HG02973 (cell line): Measurements from ENCODE around the gene VEZF1.

Experiments
- ATAC-seq: cut with Tn5 transposase; IDR thresholded peaks from one replicate; pipeline ENCODE4 v1.9.1; 2021; ENCODE audit warnings: moderate library complexity; ENCODE audit not compliant: unreplicated experiment

Gene VEZF1

DNA sequence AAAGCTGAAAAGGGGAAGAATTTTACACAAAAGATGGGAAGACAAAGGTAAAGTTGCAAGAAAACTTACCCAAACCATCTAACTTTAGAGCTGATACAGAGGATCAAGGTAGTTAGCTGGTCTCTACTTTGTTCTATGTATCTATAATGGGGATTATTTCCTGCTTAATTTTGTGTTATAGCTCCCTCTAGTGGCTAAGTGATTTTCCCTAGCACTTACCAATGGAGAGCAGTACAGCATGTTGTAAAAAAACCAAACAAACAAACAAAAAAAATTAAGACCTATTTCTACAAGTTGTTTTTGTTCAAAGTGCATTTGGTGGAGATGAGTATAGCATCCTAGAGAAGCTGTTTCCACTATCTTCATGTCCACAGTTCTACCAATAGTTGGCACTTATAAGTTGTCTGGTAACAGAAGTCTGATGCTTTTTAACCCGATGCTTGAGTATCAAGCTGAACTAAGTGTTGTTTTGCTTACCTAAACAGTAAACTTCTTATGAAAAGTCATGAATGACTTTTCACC lies 11.5 kb upstream of the VEZF1 start:
- no peak for ATAC-seq

DNA sequence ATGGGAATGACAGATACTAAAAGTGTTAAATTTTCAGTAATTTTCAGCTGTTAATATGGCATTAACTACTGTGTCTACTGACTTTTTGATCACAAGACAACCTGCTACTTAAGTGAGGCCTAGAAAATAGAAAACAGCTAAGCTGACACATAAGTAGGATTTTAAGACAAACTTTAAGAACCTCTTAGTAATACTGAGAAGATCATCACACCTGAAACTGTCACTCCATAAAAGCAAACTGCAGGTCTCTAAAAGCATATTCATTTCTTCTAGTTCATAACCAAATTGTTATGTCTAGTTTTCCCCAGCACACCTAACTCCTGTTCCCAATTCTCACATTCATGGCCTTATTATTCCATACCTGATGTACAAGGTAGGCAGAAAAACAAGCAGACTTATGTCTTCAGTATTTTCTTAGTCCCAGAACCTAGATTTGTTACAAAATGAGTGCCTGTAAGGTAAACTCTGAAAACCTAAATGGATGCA lies 11.0 kb upstream of the VEZF1 start:
- ATAC-seq: no peak

DNA sequence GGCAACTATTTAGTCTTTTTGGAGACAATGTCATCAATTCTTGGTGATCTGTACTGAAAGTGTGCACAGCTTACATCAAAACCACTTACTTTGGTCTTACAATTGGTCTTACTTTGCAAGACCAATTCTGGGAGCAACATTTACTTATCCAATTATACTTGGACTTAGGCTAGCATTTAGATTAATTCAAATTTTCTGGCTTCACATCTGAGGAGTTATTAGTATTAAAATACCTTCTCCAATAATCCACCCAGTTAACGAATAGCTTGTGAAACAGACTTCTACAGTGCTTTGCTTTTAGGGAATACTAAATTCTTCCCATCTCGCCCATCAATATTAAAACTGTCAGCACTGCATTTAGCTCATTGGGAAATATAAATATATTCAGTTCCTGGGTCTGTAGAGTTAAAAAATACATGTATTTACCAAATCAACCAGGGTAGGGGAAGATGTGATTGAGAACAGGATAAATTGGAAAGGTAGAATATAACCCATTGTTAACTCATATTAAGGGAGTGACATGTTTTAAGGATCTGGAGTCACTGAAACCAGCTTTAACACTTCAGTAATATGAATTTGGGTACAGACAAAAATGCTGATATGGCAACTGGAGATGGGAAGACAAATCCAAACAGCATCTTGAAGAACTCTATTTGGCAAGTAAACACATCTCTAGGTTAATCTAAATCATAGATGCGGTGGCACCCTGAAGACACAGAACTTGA lies 9.2 kb upstream of the VEZF1 start:
- no peak for ATAC-seq

DNA sequence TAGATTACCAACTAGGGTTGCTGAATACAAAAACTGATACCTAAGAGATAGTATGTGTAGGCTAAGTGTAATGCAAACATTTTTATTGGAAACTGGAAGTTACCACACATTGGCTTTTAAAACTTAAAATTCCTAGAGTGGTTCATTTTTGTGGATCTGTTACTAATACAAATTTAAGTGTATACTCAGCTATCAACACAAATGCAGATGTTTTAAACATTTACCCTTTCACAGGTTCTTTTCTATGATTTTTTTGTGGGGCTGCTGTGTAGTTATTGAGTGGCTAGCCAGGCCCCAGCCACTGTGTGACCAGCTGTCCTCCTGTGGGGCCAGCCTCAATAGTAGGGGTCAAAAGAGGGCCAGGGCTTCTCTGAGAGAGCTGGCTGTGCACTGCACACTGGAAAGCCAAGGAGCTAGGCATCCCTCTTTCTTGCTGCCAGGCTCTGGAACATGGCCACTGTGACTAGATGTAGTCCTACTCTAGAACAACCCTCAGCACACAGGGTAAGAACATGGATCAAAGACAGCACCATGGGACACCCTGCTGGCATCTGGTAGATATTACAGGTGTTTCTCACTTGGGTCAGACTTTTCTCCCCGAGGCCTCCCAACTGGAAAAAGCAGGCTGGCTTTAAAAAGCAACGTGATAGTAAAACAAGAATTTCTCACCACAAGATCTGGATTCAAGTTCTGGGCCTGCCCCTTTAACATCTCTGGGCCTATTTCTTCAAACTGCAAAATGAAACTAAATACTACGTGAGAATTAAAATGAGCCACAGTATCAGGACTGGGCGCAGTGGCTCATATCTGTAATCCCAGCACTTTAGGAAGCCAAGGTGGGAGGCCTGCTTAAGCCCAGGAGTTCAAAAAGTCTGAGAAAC lies 7.3 kb upstream of the VEZF1 start:
- peak; percentile 58 for ATAC-seq

DNA sequence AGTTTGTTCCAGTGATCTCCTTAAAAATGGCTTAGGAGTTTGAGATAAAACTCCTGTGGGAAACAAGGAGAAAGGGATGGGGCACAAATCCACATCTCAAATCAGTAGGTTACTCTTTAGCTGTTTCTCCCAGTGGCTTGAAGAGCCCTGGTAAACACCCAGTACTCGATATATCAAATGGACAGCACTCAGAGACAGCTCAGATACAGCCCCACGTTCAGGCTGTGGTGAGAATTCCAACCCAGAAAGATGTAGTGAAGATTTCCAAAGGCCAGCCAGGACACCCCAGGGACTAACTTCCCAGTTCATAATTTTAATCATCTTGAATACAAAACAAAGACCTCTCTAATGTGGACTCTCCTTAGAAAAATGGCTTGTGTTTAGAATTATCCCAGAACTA lies 6.4 kb upstream of the VEZF1 start:
- no peak for ATAC-seq

DNA sequence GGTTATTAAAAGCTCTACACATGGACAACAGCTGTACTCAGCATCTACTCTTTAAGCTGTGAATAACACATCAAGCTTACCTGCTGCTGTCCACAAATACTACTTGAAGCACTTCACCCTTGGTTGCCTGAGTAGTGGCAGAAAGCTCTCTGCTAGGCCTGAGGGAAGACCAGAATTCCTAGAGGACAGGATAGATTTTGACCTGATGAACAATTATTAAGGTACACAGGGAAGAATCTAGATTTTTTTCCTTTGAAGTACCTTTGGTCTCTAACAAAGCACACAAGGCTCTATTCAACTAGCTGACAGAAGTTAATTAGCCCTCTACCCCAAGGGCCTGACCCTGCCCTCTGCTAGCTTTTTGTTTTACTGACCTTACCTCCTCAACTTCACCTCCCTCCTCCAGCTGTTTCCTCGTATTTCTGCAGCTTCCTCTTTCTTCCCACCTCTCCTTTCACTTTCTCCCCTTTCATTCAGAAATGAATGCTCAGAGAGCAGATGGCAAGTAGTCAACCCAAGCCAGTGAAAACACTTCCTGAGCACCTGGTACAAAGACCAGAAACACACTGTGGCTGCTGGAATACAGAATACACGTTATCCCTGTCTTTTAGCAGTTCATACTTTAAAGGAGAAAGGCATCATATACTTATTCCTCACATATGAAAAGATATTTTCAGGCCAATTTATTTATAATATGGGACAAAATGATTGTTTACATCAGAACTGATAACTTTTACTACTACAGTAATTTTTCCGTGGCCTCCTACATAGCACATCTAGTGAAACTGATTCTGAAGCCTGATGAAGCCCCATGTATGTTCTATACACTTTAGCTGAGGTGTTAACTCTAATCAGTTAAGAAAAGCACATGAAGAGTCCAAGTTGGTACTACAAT lies 5.7 kb upstream of the VEZF1 start:
- no peak for ATAC-seq

DNA sequence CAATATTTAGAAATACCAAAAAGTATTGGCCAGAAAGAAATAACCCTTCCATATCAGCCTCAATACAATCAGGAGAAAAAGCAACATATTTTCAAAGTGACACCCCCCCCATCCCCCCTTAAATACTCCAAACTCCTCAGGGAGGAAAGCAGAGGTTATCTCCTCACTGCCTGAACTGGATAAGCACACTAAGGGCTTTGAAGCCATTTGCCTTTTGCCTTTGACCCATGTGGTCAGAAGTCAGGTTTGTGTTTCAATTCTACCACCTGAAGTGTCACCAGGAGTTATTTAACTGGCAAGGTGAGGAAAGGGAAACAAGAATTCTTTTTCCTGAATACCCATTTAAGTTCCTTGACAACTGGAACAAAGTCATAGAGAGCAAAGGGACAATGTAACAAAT lies 3.5 kb upstream of the VEZF1 start:
- ATAC-seq: no peak

DNA sequence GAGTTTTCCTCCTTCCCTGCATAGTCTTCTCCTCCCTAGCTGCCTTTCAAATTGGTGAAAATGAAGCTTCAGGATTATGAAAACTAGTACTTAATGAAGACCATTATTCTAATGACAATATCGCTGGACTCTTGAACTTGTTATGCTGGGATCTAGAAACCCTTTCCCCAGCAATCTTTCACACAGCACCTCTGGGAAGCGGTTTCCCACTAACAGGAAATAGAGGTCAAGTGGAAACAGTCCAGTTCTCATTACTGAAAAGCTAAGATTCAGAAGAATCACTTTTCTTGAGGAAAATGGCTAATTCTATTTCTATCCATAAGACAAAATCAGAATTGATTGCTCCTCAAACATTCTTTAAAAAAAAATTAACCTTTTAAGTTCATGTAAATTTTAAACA lies 2.0 kb upstream of the VEZF1 start:
- no peak for ATAC-seq

DNA sequence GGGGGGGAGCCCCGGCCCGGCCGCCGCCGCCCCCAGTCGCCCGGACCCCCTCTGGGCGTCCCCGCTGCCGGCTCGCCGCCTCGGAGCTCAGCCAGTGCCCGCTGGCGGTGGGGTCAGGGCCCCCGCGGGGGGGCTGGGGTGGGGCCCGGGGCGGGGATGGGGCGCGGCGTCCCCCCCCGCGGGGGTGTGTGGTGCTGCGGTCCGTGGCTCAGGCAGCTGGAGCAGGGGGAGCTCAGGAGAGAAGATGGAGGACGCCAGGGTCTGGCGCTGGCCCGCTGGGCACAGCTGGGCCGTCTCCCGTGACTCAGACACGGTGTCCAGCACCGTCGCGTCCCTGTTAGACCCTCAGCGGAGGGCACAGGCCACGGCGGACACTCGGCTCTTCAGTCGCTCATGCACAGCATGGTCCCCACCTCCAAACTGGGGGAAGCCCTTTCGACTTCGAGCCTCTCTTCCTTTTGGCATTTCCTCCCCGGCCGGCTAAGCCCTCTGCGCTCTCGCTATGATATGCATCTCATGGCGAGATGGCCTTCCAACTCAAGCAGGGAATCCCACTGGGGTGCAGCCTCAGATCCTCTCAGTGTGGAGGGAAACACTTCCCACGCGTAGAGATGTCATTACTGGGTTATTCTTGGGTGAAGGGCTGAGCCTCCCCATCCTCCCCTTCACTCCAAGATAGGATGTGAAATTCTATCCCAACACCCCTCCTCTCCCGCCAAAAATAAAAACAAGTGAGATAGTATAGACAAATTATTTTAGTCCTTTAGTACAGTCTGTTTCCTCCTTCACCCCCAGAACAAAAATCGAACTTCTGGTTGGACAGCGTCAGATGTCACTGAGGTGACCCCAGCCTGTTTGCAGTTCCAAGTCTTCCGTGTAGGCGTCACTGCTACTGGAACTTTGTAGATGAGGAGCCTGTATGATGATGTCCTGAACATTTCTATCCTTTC lies 522 bp upstream of the VEZF1 start:
- peak; percentile 71 for ATAC-seq

DNA sequence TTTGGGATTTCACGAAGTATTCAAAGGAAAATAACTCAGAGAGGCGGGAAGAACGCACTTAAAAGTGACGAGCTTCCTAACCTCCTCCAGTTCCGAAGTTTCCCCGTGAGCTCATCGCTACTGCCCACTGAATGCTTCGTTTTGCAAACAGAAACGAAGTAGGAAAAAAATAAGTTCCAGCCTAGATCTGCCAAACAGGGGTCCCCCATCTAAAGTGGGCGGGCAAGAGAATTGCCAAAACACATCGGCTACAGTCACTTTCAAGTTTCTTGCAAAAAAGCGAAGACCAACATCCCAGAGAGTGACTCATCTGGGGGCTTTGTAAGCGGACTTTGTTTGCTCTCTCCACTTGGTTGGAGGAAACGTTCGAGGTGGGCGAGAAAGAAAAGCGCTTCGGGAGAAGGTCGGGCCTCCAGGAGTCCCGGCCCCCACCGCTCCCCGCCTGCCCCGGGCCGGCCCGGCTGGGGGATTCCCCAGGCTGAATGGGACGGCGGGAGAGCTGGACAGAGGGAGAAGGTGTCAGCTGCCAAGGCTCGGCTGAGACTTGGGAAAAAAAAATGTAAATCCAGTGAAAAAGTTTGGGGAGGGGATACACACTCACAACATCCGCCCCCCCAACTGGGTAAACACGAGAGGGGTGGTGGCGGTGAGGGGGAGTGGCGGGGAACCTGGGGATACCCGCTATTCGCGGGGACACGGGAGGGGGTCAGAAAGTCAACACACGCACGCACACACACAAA lies 1.0 kb downstream of the VEZF1 start:
- no peak for ATAC-seq

DNA sequence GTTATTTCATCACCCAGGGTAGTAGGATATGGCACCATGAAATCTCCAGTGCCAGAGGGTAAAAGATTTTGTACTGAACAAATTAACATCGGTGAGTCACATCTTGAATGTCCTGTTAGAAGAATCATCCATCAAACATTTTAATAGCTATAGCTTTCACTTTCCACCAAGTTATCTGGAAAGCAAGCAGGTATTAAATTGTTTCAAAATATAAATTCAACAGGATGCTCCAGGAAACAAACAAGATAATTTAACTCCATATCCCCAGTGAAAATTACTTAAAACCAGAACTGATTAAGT lies 2.4 kb downstream of the VEZF1 start:
- no peak for ATAC-seq

DNA sequence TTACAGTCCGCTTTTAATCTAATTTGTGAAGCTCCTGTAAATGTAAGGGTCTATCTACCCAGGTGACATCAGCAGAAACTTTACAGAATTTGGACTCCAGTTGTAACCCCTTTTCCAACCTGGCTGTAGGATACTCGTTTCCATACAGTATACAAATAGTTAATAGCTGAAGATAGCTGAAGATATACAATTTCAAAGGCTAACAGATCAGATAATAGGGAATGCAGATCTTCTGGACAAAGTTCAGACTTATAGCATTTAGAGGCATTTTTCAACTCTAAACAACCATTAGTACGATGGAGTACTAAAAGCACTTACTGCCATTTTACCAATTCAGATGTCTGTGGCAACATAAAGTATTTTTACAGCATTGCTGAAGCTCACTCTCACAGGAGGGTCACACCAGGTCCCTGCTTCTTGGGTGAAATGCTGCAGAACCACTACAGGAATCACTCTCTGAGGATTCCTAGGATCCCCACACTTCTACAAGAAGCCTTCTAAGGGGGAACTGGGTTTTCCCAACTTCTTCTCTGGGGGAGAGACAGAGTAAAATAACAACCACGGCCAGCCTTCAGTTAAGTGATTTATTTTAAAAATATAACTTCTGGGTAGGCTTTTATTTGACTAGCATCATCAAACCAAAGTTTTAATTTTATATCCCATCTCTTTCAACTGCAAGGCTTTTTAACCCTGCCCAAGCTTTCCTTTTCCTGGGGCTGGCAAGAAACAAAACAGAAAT lies 2.9 kb downstream of the VEZF1 start:
- no peak for ATAC-seq

DNA sequence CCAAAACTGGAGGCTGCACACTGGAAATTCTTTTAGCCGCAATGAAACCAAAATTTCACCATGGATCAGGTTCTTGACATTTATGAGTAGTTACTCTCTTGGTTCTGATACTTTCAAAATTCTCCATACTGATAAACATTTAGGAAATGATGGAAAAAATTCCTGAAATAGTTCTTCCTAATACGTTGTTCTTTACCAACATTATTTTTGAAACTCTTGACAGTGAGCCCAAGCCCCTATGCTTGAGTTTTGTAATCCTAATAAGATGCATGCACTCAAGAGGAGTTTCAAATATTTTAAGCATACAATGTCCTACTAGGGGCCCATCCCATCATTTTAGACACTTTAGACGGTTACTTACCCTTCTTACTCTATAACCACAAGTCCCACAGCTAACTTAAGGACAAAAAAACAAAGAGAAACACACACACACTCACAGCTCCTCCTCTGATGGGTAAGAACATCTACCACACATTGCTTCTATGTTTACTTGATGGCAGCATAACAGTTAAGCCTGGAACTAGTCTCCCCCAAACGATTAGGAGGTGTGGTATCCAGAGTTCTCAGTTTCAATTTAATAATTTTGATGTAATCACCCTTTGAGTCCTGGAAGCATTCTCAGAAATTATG lies 3.7 kb downstream of the VEZF1 start:
- no peak for ATAC-seq

DNA sequence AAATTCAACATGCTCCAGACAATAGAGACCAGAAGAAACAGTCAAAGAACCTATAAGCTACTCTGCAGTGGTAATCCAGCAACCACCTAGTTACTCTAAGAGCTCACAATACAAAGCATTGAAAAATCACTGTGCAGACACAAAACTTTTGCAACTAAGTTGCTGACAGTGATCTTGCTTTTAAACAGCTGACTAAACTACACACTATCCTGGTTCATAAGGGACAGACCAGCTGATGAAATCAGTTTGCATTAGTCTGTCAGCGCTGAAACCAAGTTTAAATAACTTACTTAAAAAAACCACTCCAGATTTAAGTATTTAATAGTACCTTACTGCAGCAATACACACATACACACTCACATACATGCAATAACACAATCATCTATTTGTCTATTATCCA lies 4.6 kb downstream of the VEZF1 start:
- ATAC-seq: no peak

DNA sequence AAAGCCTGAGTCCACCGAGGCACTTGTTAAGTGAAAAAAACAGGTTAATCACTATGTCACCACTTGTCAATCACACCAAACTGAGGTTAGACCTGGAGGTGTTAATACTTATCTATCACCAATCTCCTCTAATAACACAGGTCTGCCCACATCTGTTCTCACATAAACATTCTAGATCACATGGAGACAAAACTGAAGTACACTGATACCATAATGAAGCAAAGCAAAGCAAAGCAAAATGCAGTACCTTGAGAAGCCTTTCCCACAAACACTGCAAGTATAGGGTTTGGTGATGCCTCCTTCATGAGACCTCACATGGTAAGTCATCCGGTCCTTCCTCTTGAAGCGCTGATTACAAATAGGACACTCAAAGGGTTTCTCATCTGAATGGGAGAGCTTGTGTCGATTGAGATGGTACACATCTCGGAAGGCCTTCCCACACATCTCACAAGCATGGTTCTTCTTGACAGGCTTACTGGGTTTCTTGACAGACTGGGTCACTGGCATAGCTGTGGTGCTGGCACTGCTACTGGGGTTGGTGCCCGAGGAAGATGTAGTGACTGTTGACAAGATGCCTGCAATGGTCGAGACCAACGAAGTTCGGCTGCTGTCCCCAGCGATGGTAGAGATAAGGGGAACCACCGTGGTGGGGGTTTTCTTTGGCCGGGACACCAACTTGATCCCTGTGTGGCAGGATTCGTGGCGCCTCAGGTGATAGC lies 5.4 kb downstream of the VEZF1 start:
- ATAC-seq: no peak

DNA sequence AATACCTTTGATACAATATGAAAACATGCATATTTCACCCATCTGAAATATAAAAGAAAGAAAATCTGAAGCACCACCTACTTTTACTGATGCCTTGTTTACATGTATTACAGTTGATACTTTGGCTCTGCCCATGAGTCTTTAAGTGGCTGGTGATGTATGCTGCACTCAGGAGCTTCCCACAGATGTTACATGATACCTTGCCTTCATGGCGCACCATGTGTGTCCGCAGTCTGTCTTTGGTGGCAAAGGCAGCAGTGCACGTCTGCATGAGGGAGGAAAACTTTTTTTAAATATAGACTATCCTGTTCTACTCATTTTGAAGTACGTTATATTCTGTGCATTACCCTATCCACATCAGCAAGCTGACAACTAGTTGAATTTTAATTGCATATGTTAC lies 7.5 kb downstream of the VEZF1 start:
- ATAC-seq: no peak

DNA sequence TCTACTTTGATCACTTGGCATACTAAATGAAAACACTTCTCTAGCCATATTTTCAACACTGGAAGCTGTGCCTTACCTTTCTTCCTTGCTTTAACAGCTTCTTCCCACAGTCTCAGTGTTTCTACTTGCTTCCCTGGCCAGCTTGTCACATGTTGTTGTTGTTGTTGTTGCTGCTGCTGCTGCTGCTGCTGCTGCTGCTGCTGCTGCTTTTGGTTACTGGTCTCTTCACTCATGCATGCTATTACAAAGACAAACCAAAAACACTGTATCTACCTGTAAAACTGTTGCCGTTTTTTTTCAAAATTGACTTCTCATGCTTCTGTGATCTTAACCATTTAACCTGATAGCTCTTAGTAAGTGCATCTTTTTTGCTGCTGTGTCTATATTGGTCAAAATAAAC lies 9.0 kb downstream of the VEZF1 start:
- ATAC-seq: no peak

DNA sequence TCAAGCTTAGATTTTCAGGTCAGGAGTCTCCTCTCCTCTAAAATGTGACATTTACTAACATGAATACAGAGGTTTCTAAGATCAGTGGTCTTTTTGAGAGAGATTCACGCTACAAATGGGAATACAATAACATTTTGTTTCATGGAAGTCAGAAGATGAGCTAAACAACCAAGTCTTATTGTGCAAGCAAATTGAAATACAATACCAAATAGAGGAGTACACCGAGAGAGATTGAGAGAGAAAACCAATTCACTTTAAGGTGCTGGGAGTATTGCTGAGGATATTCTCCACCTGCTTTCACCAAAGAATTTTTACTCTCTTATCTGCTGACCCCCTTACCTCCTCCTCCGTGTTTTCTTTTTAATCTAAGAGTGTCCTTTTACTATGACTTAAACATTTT lies 11.5 kb downstream of the VEZF1 start:
- no peak for ATAC-seq
